Heart left ventricle (tissue), 13 donors: ENCODE measurements around the gene DGKE.

ENCODE experiments used
- CTCF ChIP-seq, 12 donors: fragments of 200-600 bp; sonication (generic) in 4 of 12; IDR thresholded peaks; one replicate each; pipeline versions ENCODE4 v1.5.0 to v1.8.0; 2018 to 2022; ENCODE audit warnings: antibody characterized with exemption in 12 of 12, mild to moderate bottlenecking in 5 of 12
- POLR2A ChIP-seq, 2 donors: fragments of 450-650 bp; IDR thresholded peaks; one replicate each; pipeline ENCODE4 v1.6.1; 2017; ENCODE audit warnings: antibody characterized with exemption in 2 of 2, mild to moderate bottlenecking in 2 of 2, moderate library complexity in 2 of 2
- donor health status: ischemic (EF 13 %, LVEDD 7.1; RV severe dilation, severe dysfunction).
- donor health status: DM: no; HTN: yes; CAD: no.
- donor health status: DM: no; HTN: no; CAD: no.
- donor health status: ischemic (EF 25% LVEDD 6.9; RV normal size, moderate dysfunction).
- donor health status: ischemic (EF 25% LVEDD 5.7; RV mildly dilated, moderate dysfunction).
- donor health status: ischemic (EF 35%, LVEDD 5.7; RV mildly dilated, moderate dysfunction).
- donor health status: nonischemic (EF 11% LVEDD 7.7; RV severe dilation, severe dysfunction).
- donor health status: DM: yes; HTN: yes; CAD: no.
- donor health status: PGD.
- donor health status: ischemic (EF 29% LVEDD 5.4; RV normal size, mild dysfunction).
- donor health status: nonischemic (EF 23%, LVEDD 6.1; RV moderate dilation, normal function).

GRCh38 chr17:56918916-56919315, 85.0 kb downstream of the DGKE start:
- no peak for TF ChIP-seq POLR2A (IDR thresholded peaks at IDR 0.05)
- TF ChIP-seq CTCF (IDR thresholded peaks at IDR 0.05) = no peak
